Smooth muscle cell (in vitro differentiated cells): ENCODE data around the gene PLIN1. TPM values are rescaled to one million over a fixed set of nuclear protein-coding genes. Genes with fewer than 3 reads are reported as not detected.

Experiments used
- DNase-seq: peaks from one replicate; lab custom pipeline; 2025; ENCODE audit not compliant: unreplicated experiment; lab: John Stamatoyannopoulos, UW
- H2AFZ ChIP-seq: fragments of 200-600 bp; sonication (generic); 2 replicates; pipeline ENCODE4 v1.6.0; 2016; ENCODE audit warnings: antibody characterized with exemption, low read depth, mild to moderate bottlenecking
- H3F3A ChIP-seq: fragments of 200-600 bp; sonication (generic); 2 replicates; pipeline ENCODE4 v1.6.0; 2017; ENCODE audit warnings: antibody characterized with exemption, low read depth
- H3K27ac ChIP-seq: fragments of 200-600 bp; sonication (generic); 2 replicates; pipeline ENCODE4 v1.5.1; 2016; ENCODE audit warnings: low read depth, mild to moderate bottlenecking
- H3K27me3 ChIP-seq: fragments of 200-600 bp; sonication (generic); 2 replicates; pipeline ENCODE4 v1.6.1; 2016; ENCODE audit warnings: low read depth, mild to moderate bottlenecking
- H3K36me3 ChIP-seq: fragments of 200-600 bp; sonication (generic); 2 replicates; pipeline ENCODE4 v1.5.1; 2016; ENCODE audit warnings: low read depth
- H3K4me1 ChIP-seq: fragments of 200-600 bp; sonication (generic); 2 replicates; pipeline ENCODE4 v1.5.1; 2016; ENCODE audit warnings: low read depth
- H3K4me2 ChIP-seq: fragments of 200-600 bp; sonication (generic); 2 replicates; pipeline ENCODE4 v1.6.0; 2016; ENCODE audit warnings: mild to moderate bottlenecking
- H3K4me3 ChIP-seq: fragments of 200-600 bp; sonication (generic); 2 replicates; pipeline ENCODE4 v1.5.1; 2016; ENCODE audit warnings: mild to moderate bottlenecking
- H3K79me2 ChIP-seq: fragments of 200-600 bp; sonication (generic); 2 replicates; pipeline ENCODE4 v1.6.0; 2016; ENCODE audit warnings: low read depth, mild to moderate bottlenecking
- H3K9ac ChIP-seq: fragments of 200-600 bp; sonication (generic); 2 replicates; pipeline ENCODE4 v1.6.0; 2016; ENCODE audit warnings: low read depth
- H3K9me3 ChIP-seq: fragments of 200-600 bp; sonication (generic); replicated peaks from 2 replicates; pipeline ENCODE4 v1.5.1; 2016; ENCODE audit warnings: low read depth
- H4K20me1 ChIP-seq: fragments of 200-600 bp; sonication (generic); 2 replicates; pipeline ENCODE4 v1.6.0; 2016; ENCODE audit warnings: low read depth
- WGBS: methylation state at CpG from one replicate; pipeline ENCODE4 v1.1.7; 2016; ENCODE audit warnings: low lambda C conversion rate; 5-methylcytosine and 5-hydroxymethylcytosine counted together
- polyA plus RNA-seq: library from polyadenylated mRNA; unstranded; fragments of >200 nt; fragmentation: Nextera tagmentation; extraction: Ambion mirVana; gene quantifications from 2 replicates; pipeline ENCODE4 v1.2.1, GENCODE V29; 2016
- total RNA-seq: library from RNA; depleted of rRNA; stranded (reverse); fragments of >200 nt; gene quantifications from 2 replicates; pipeline ENCODE4 v1.2.3, GENCODE V29; 2014
- TF ChIP-seq, protein P1 (sequence below): fragments of 200-600 bp; sonication (generic); IDR thresholded peaks from 2 replicates; pipeline ENCODE4 v1.5.1; 2017; ENCODE audit warnings: borderline replicate concordance, mild to moderate bottlenecking, antibody characterized with exemption; ENCODE audit not compliant: insufficient read depth, poor library complexity, severe bottlenecking

Gene PLIN1
- total and polyA plus RNA-seq, 2 experiments from 2014 or later = 0.04 to 0.66 TPM

DNA sequence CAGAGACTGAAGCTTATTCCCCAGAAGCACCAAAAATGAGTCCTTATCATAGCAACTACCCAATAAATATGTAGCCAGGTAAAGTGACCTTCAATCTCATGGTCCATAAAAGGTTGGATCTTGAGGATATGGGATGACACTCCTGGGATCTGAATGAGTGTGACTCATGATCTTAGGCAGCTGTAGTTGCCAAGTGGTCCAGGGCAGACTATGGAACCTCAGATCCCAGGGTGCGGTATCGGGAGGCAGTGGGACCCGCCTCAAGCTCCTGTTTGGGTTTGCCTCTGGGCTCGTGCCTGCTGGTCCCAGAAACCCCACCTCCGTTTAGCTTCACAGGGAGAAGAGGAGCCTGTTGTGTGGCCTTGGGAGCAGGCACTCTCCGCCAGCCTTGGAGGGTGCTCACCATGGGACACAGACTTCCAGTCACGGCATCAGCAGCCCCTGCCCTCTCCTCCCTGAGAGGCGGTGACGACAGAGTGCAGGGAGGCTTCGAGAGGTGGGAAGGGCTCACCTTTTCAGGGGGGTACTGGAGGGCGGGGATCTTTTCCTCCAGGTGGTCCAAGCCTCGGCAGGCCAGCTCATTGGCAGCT lies 8.1 kb downstream of the PLIN1 start:
- Histone ChIP-seq H4K20me1 (no peaks in the 10 kb centered on the region), H3F3A (no peaks in the 10 kb centered on the region), H3K27ac (no peak overlapping the region), H3K4me1 (no peaks in the 10 kb centered on the region), H3K4me3 (no peak overlapping the region), H2AFZ (no peak overlapping the region), H3K9ac (no peak overlapping the region), H3K79me2 (no peaks in the 10 kb centered on the region), H3K9me3 (no peaks in the 10 kb centered on the region), H3K4me2 (no peak overlapping the region), H3K36me3 (no peaks in the 10 kb centered on the region), H3K27me3 (no peaks in the 10 kb centered on the region)
- no peak for DNase-seq
- 88% methylated on average over 12 of the region's 12 CpGs for WGBS
- TF ChIP-seq, protein P1, sequence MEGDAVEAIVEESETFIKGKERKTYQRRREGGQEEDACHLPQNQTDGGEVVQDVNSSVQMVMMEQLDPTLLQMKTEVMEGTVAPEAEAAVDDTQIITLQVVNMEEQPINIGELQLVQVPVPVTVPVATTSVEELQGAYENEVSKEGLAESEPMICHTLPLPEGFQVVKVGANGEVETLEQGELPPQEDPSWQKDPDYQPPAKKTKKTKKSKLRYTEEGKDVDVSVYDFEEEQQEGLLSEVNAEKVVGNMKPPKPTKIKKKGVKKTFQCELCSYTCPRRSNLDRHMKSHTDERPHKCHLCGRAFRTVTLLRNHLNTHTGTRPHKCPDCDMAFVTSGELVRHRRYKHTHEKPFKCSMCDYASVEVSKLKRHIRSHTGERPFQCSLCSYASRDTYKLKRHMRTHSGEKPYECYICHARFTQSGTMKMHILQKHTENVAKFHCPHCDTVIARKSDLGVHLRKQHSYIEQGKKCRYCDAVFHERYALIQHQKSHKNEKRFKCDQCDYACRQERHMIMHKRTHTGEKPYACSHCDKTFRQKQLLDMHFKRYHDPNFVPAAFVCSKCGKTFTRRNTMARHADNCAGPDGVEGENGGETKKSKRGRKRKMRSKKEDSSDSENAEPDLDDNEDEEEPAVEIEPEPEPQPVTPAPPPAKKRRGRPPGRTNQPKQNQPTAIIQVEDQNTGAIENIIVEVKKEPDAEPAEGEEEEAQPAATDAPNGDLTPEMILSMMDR = no peak

DNA sequence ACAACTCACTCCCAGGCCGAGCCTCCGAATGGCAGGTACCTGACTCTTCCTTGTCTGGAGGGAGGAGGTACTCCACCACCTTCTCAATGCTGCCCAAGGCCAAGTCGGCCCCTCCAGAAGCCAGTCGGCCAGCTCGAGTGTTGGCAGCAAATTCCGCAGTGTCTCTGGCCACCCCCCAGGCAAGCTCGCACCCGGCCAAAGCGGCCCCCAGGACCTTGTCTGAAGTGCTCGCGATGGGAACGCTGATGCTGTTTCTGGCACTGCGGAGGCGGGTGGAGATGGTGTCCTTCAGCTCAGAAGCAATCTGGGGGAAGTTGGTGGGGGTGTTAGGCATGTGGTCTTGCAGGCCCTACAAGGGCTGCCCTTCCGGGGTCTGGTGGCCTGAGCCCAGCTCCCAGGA lies 9.2 kb downstream of the PLIN1 start:
- no peak overlapping the region for H3K27ac ChIP-seq
- no peak overlapping the region for H3K9ac ChIP-seq
- no peaks in the 10 kb centered on the region for H3K36me3 ChIP-seq
- H4K20me1 ChIP-seq = no peaks in the 10 kb centered on the region
- H3F3A ChIP-seq = no peaks in the 10 kb centered on the region
- no peaks in the 10 kb centered on the region for H3K27me3 ChIP-seq
- no peak overlapping the region for H3K4me3 ChIP-seq
- no peaks in the 10 kb centered on the region for H3K79me2 ChIP-seq
- no peak overlapping the region for H3K4me2 ChIP-seq
- TF ChIP-seq, protein P1 = no peak
- WGBS = 92% methylated on average over 15 of the region's 15 CpGs
- no peak overlapping the region for H2AFZ ChIP-seq
- H3K4me1 ChIP-seq = no peaks in the 10 kb centered on the region
- DNase-seq = no peak
- H3K9me3 ChIP-seq = no peaks in the 10 kb centered on the region

DNA sequence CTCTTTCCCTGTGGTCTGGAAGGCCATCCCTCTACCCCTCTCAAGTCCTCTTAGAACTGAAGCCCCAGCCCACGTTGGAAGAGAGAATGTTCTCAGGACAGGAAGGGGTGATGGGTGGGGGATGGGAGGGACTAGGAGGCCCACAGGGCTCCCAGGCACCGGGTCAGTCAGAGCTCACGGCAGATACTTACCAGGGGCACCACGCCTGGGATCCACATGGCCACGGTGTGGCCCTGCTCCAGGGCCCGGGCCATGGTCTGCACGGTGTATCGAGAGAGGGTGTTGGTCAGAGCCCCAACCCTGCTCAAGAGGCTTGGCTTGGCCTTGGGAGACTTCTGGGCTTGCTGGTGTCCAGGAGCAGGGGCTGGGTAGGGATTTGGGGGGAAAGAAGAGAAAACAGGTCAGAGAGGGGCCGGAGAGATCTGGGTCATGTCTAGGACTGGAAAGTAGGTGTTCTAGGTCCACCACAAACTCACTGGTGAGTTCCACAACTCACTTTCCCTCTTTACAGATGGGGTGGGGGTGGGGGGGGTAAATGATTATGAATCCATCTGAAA lies 9.8 kb downstream of the PLIN1 start:
- peaks cover 5% of the 10 kb centered on the region for H3F3A ChIP-seq
- H2AFZ ChIP-seq = no peak overlapping the region
- no peak overlapping the region for H3K4me3 ChIP-seq
- no peak for DNase-seq
- H3K9me3 ChIP-seq = no peaks in the 10 kb centered on the region
- H3K9ac ChIP-seq = no peak overlapping the region
- 81% methylated on average over 8 of the region's 9 CpGs for WGBS
- TF ChIP-seq, protein P1 = no peak
- no peaks in the 10 kb centered on the region for H3K27me3 ChIP-seq
- H3K4me1 ChIP-seq = no peaks in the 10 kb centered on the region
- no peaks in the 10 kb centered on the region for H3K79me2 ChIP-seq
- H4K20me1 ChIP-seq = no peaks in the 10 kb centered on the region
- no peaks in the 10 kb centered on the region for H3K36me3 ChIP-seq
- no peak overlapping the region for H3K4me2 ChIP-seq
- H3K27ac ChIP-seq = no peak overlapping the region

DNA sequence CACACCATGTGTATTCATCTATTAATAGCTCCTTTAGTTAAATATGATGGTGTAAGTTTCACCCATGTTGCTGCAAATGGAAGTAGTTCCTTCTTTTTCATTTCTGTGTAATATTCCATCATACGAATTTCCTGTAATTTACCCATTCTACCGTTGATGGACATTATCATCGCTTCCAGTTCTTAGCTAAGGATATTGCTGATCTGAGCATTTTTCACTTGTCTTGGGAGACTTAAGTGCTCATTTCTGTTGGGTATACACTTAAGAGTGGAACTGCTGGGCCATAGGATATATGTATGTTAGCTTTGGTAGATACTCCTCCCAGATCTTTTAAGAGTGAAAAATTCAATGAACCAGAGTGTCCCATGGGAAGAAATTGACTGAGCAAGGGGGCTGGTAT lies 11.0 kb downstream of the PLIN1 start:
- H2AFZ ChIP-seq = no peak overlapping the region
- H3K27me3 ChIP-seq = no peaks in the 10 kb centered on the region
- H3K4me3 ChIP-seq = no peak overlapping the region
- no peaks in the 10 kb centered on the region for H3K36me3 ChIP-seq
- no peaks in the 10 kb centered on the region for H3K4me1 ChIP-seq
- H3F3A ChIP-seq = peaks cover 7% of the 10 kb centered on the region
- DNase-seq = no peak
- WGBS = 92% methylated on average over 3 of the region's 3 CpGs
- TF ChIP-seq, protein P1 = no peak
- H3K79me2 ChIP-seq = no peaks in the 10 kb centered on the region
- no peaks in the 10 kb centered on the region for H3K9me3 ChIP-seq
- H4K20me1 ChIP-seq = no peaks in the 10 kb centered on the region
- H3K9ac ChIP-seq = no peak overlapping the region
- H3K27ac ChIP-seq = no peak overlapping the region
- H3K4me2 ChIP-seq = no peak overlapping the region
